GM23338 (cell line): ENCODE data around the gene FRAS1. TPM values are rescaled to one million over a fixed set of nuclear protein-coding genes. Genes with fewer than 3 reads are reported as not detected.

ENCODE experiments used
- ATAC-seq: fragments of 200-7000 bp; cut with Tn5 transposase; 3 replicates; pipeline ENCODE4 v1.9.1; 2020
- DNase-seq: peaks from one replicate; pipeline ENCODE4 v3.0.0-alpha.2; 2015; ENCODE audit warnings: low spot score
- H2AFZ ChIP-seq: fragments of 200-600 bp; sonication (generic); 2 replicates; pipeline ENCODE4 v1.8.0; 2016; ENCODE audit warnings: antibody characterized with exemption, mild to moderate bottlenecking, moderate library complexity
- H3F3A ChIP-seq: fragments of 200-600 bp; sonication (generic); replicated peaks from 2 replicates; pipeline ENCODE4 v1.8.0; 2017; ENCODE audit warnings: antibody characterized with exemption, mixed run types, low read depth
- H3K27ac ChIP-seq: fragments of 200-600 bp; sonication (generic); 2 replicates; pipeline ENCODE4 v1.6.1; 2016; ENCODE audit warnings: low read depth
- H3K27me3 ChIP-seq: fragments of 200-600 bp; sonication (generic); 2 replicates; pipeline ENCODE4 v1.8.0; 2016; ENCODE audit warnings: mild to moderate bottlenecking, mixed run types, moderate library complexity; ENCODE audit not compliant: insufficient read depth
- H3K36me3 ChIP-seq: fragments of 200-600 bp; sonication (generic); 2 replicates; pipeline ENCODE4 v1.8.0; 2016; ENCODE audit warnings: mild to moderate bottlenecking; ENCODE audit not compliant: insufficient read depth
- H3K4me1 ChIP-seq: fragments of 200-600 bp; sonication (generic); 2 replicates; pipeline ENCODE4 v1.8.0; 2016; ENCODE audit warnings: mild to moderate bottlenecking, moderate library complexity; ENCODE audit not compliant: insufficient read depth
- H3K4me2 ChIP-seq: fragments of 200-600 bp; sonication (generic); 2 replicates; pipeline ENCODE4 v1.7.1; 2017; ENCODE audit warnings: mixed run types
- H3K4me3 ChIP-seq: fragments of 200-600 bp; sonication (generic); 2 replicates; pipeline ENCODE4 v1.6.1; 2016; ENCODE audit warnings: mixed run types
- H3K79me2 ChIP-seq: fragments of 200-600 bp; sonication (generic); replicated peaks from 2 replicates; pipeline ENCODE4 v1.8.0; 2017; ENCODE audit warnings: mild to moderate bottlenecking; ENCODE audit not compliant: insufficient read depth
- H3K9me2 ChIP-seq: fragments of 200-600 bp; sonication (generic); 2 replicates; pipeline ENCODE4 v1.8.0; 2017; ENCODE audit not compliant: insufficient read depth
- H4K20me1 ChIP-seq: fragments of 200-600 bp; sonication (generic); replicated peaks from 2 replicates; pipeline ENCODE4 v1.8.0; 2017; ENCODE audit warnings: mild to moderate bottlenecking; ENCODE audit not compliant: insufficient read depth
- H3K27ac Mint-ChIP-seq: 2 replicates; pipeline ENCODE4 v1.8.0; 2020; ENCODE audit warnings: inconsistent platforms, mild to moderate bottlenecking, moderate library complexity, mixed read lengths
- H3K27me3 Mint-ChIP-seq: 3 replicates; pipeline ENCODE4 v1.8.0; 2022; ENCODE audit warnings: low read depth, mild to moderate bottlenecking, moderate library complexity, mixed read lengths, inconsistent platforms; ENCODE audit not compliant: insufficient read depth, poor library complexity
- H3K36me3 Mint-ChIP-seq: 3 replicates; pipeline ENCODE4 v1.8.0; 2021; ENCODE audit warnings: low read depth, mild to moderate bottlenecking, inconsistent platforms, moderate library complexity, mixed read lengths
- H3K4me1 Mint-ChIP-seq: 3 replicates; pipeline ENCODE4 v1.8.0; 2020; ENCODE audit warnings: mild to moderate bottlenecking, inconsistent platforms, mixed read lengths
- H3K4me3 Mint-ChIP-seq: 3 replicates; pipeline ENCODE4 v1.8.0; 2021; ENCODE audit warnings: moderate library complexity, mild to moderate bottlenecking, inconsistent platforms, mixed read lengths
- H3K9me3 Mint-ChIP-seq: 3 replicates; pipeline ENCODE4 v1.8.0; 2020; ENCODE audit warnings: moderate library complexity, mild to moderate bottlenecking, inconsistent platforms, mixed read lengths
- CREB1 ChIP-seq: fragments of 250-450 bp; sonication (Bioruptor Pico); IDR thresholded peaks from 2 replicates; pipeline ENCODE4 v1.5.0; 2020; ENCODE audit warnings: low read depth, mild to moderate bottlenecking, moderate library complexity
- EZH2phosphoT487 ChIP-seq: fragments of 200-600 bp; sonication (generic); IDR thresholded peaks from one replicate; pipeline ENCODE4 v1.8.1; 2018; ENCODE audit warnings: antibody characterized with exemption; ENCODE audit not compliant: unreplicated experiment
- POLR2AphosphoS5 ChIP-seq: IDR thresholded peaks from 2 replicates; pipeline ENCODE4 v1.6.1; 2016; ENCODE audit warnings: antibody characterized with exemption, low read depth
- STAT1 ChIP-seq: IDR thresholded peaks from one replicate; pipeline ENCODE4 v1.6.1; 2016; ENCODE audit warnings: antibody characterized with exemption; ENCODE audit not compliant: unreplicated experiment
- ZNF331 ChIP-seq: fragments of 250-450 bp; sonication (Bioruptor Pico); IDR thresholded peaks from 2 replicates; pipeline ENCODE4 v1.5.0; 2020; ENCODE audit warnings: low read depth, mild to moderate bottlenecking, moderate library complexity
- polyA plus RNA-seq: library from polyadenylated mRNA; unstranded; fragments of >200 nt; fragmentation: Nextera tagmentation; extraction: Ambion mirVana; gene quantifications from 2 replicates; pipeline ENCODE4 v1.2.1, GENCODE V29; 2016
- total RNA-seq: library from RNA; depleted of rRNA; stranded (reverse); fragments of >200 nt; shearing (Covaris generic); gene quantifications from 2 replicates; pipeline ENCODE4 v1.2.3, GENCODE V29; 2014
- TF ChIP-seq, protein P1 (sequence below): IDR thresholded peaks from 2 replicates; pipeline ENCODE4 v1.6.1; 2016; ENCODE audit warnings: antibody characterized with exemption
- TF ChIP-seq, protein P2 (sequence below): IDR thresholded peaks from one replicate; pipeline ENCODE4 v1.6.1; 2018; ENCODE audit warnings: antibody characterized with exemption; ENCODE audit not compliant: unreplicated experiment
- TF ChIP-seq, protein P3 (sequence below), 2 experiments: fragments of 200-600 bp in 1 of 2; sonication (generic) in 1 of 2; conservative IDR thresholded peaks; 2 replicates each; pipeline versions ENCODE4 v1.5.1 to v1.6.1; 2016 to 2017; ENCODE audit warnings: antibody characterized with exemption in 2 of 2, low read depth in 2 of 2, mild to moderate bottlenecking in 2 of 2, moderate library complexity in 1 of 2

FRAS1 gene
- total and polyA plus RNA-seq, 2 experiments from 2014 or later, result 12.4 to 108 TPM

DNA sequence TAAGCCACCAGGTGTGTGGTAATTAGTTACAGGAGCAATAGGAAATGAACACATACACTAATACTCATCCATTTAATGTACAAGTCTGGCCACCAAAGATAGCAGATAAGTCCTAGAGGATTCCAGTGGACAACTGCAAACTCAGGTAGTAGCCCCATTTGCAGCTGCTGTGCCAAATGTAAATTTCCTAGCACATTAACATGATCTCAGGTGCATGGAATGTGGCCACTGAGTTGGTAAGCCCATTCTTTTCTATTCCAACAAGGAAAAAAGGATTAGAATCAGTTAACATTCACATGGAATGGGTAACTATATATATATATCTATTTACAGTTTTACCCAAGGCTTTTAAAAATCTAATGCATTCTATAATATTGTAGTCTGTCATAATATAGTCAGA, 23.3 kb upstream of the FRAS1 start (continued):
- TF ChIP-seq POLR2AphosphoS5 (no peak), ZNF331 (CRISPR knock-in tag) (no peak), STAT1 (no peak)
- TF ChIP-seq, protein P1, sequence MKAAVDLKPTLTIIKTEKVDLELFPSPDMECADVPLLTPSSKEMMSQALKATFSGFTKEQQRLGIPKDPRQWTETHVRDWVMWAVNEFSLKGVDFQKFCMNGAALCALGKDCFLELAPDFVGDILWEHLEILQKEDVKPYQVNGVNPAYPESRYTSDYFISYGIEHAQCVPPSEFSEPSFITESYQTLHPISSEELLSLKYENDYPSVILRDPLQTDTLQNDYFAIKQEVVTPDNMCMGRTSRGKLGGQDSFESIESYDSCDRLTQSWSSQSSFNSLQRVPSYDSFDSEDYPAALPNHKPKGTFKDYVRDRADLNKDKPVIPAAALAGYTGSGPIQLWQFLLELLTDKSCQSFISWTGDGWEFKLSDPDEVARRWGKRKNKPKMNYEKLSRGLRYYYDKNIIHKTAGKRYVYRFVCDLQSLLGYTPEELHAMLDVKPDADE, result no peak
- TF ChIP-seq, protein P2, sequence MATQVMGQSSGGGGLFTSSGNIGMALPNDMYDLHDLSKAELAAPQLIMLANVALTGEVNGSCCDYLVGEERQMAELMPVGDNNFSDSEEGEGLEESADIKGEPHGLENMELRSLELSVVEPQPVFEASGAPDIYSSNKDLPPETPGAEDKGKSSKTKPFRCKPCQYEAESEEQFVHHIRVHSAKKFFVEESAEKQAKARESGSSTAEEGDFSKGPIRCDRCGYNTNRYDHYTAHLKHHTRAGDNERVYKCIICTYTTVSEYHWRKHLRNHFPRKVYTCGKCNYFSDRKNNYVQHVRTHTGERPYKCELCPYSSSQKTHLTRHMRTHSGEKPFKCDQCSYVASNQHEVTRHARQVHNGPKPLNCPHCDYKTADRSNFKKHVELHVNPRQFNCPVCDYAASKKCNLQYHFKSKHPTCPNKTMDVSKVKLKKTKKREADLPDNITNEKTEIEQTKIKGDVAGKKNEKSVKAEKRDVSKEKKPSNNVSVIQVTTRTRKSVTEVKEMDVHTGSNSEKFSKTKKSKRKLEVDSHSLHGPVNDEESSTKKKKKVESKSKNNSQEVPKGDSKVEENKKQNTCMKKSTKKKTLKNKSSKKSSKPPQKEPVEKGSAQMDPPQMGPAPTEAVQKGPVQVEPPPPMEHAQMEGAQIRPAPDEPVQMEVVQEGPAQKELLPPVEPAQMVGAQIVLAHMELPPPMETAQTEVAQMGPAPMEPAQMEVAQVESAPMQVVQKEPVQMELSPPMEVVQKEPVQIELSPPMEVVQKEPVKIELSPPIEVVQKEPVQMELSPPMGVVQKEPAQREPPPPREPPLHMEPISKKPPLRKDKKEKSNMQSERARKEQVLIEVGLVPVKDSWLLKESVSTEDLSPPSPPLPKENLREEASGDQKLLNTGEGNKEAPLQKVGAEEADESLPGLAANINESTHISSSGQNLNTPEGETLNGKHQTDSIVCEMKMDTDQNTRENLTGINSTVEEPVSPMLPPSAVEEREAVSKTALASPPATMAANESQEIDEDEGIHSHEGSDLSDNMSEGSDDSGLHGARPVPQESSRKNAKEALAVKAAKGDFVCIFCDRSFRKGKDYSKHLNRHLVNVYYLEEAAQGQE, result no peak

DNA sequence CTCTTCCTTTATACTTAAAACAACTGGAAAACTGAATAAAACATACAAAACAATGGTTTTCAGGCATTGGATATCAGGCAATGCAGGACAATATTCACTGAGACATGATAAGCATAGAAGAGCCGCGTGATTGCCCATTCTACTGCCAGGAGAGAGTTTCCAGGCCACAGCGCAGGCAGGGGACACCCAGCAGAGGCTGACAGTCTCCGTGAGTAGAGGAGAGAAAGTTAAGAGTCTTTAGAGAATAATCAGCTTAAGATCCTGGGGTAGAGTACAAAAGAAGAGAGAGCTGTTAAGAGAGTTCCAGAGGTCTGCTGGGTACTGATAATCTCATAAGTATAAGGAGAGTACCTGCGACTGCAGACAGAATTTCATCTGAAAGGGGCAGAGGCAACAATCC, 18.4 kb upstream of the FRAS1 start:
- H3K79me2 ChIP-seq, result no peaks in the 10 kb centered on the region
- Mint-ChIP-seq H3K4me3 (no peak overlapping the region), H3K36me3 (0 out of 3 replicates have a peak, but pooled peaks cover 3% of the 10 kb centered on the region), H3K9me3 (peaks cover 6% of the 10 kb centered on the region; the same call in 1 of the 3 replicates), H3K4me1 (peaks cover 3% of the 10 kb centered on the region; the same call in 1 of the 3 replicates), H3K27me3 (no peaks in the 10 kb centered on the region), H3K27ac (no peak overlapping the region)
- no peaks in the 10 kb centered on the region; the same call in 1 of the 2 replicates for H3K36me3 ChIP-seq
- ATAC-seq, result no peak
- no peaks in the 10 kb centered on the region for H3K4me1 ChIP-seq
- H4K20me1 ChIP-seq, result no peaks in the 10 kb centered on the region
- H2AFZ ChIP-seq, result peak overlapping the region; percentile 77; the same call in 1 of the 2 replicates
- no peak overlapping the region for H3K4me3 ChIP-seq
- no peak overlapping the region for H3K27ac ChIP-seq
- no peaks in the 10 kb centered on the region for H3K27me3 ChIP-seq
- TF ChIP-seq EZH2phosphoT487 (no peak), POLR2AphosphoS5 (no peak), CREB1 (CRISPR knock-in tag) (no peak)
- no peak for DNase-seq
- H3K9me2 ChIP-seq, result peaks cover 6% of the 10 kb centered on the region; the same call in 1 of the 2 replicates
- H3F3A ChIP-seq, result no peaks in the 10 kb centered on the region
- no peak overlapping the region for H3K4me2 ChIP-seq

DNA sequence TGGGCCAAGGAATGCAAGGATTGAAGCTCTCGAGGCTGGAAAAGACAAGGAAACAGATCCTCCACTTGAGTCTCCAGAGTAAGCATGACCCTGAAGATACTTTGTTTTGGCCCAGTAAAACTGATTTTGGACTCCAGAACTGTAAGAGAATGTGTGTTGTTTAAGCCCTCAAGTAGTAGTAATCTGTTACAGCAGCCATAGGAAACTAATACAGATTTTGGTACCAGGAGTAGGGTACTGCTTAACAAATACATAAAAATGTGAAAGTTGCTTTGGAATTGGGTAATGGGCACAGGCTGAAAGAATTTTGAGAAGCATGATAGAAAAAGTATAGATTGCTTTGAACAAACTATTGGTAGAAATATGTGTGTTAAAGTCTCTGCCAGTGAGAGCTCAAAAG, 17.4 kb upstream of the FRAS1 start:
- Histone ChIP-seq H3K4me3 (no peak overlapping the region), H3K36me3 (no peaks in the 10 kb centered on the region; the same call in 1 of the 2 replicates), H3K4me2 (no peak overlapping the region), H3K4me1 (no peaks in the 10 kb centered on the region), H3F3A (no peaks in the 10 kb centered on the region), H3K9me2 (peaks cover 4% of the 10 kb centered on the region; the same call in 1 of the 2 replicates), H2AFZ (no peak overlapping the region), H4K20me1 (no peaks in the 10 kb centered on the region), H3K27ac (no peak overlapping the region), H3K79me2 (no peaks in the 10 kb centered on the region), H3K27me3 (no peaks in the 10 kb centered on the region)
- H3K9me3 Mint-ChIP-seq, result peaks cover 6% of the 10 kb centered on the region; the same call in 1 of the 3 replicates
- DNase-seq (no peak), ATAC-seq (no peak)
- H3K36me3 Mint-ChIP-seq, result 0 out of 3 replicates have a peak, but pooled peaks cover 3% of the 10 kb centered on the region
- no peaks in the 10 kb centered on the region for H3K27me3 Mint-ChIP-seq
- no peak overlapping the region for H3K27ac Mint-ChIP-seq
- peaks cover 2% of the 10 kb centered on the region; the same call in 1 of the 3 replicates for H3K4me1 Mint-ChIP-seq
- H3K4me3 Mint-ChIP-seq, result no peak overlapping the region
- TF ChIP-seq STAT1 (no peak), ZNF331 (CRISPR knock-in tag) (no peak), EZH2phosphoT487 (no peak), POLR2AphosphoS5 (no peak)
- TF ChIP-seq, protein P3, sequence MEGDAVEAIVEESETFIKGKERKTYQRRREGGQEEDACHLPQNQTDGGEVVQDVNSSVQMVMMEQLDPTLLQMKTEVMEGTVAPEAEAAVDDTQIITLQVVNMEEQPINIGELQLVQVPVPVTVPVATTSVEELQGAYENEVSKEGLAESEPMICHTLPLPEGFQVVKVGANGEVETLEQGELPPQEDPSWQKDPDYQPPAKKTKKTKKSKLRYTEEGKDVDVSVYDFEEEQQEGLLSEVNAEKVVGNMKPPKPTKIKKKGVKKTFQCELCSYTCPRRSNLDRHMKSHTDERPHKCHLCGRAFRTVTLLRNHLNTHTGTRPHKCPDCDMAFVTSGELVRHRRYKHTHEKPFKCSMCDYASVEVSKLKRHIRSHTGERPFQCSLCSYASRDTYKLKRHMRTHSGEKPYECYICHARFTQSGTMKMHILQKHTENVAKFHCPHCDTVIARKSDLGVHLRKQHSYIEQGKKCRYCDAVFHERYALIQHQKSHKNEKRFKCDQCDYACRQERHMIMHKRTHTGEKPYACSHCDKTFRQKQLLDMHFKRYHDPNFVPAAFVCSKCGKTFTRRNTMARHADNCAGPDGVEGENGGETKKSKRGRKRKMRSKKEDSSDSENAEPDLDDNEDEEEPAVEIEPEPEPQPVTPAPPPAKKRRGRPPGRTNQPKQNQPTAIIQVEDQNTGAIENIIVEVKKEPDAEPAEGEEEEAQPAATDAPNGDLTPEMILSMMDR (conservative IDR thresholded peaks at IDR 0.05; ENCODE audit: low read depth in 2 of 2), result no peak
- TF ChIP-seq, protein P2, result no peak
- TF ChIP-seq, protein P1, result no peak
